ENCODE measurements around the gene HES6. TPM values are rescaled to one million over a fixed set of nuclear protein-coding genes. Genes with fewer than 3 reads are reported as not detected.

HES6 gene
- polyA plus RNA-seq, 1 experiment, result 1.7 TPM

- ChIA-PET POLR2A (no interaction called here), CTCF (no interaction called here)
- no peak overlapping the region for H3K4me3 ChIP-seq (ENCODE audit: low read depth, low read length)
Measured at GRCh38 chr2:238220892-238221521, 18.8 kb downstream of the HES6 start.

DNA sequence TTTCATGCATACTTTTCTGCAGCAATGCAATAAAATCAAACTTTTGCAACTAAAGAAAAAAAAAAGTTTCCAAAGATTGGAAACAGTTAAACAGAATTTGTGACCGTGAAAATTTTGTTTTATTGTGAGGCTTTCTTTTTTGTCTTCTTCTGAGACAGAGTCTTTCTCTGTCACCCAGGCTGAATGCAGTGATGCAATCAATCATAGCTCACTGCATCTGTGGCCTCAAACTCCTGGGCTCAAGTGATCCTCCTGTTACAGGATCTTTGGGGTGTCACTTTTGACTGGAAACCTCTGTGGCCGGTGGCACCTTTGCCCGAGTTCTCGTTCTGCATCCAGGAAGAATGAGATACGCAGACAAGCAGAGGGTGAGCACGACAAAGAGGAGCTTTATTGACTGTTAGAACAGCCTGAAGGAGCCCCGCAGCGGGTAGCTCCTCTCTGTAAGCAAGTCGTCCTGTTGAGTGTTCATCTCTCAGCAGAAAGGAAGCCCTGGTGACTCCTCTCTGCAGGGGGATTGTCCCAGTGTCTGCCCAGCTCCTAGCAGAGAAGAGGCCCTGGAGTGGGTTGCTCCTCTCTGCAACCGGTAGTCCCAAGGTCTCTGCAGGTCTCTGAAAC is 19.5 kb downstream of the HES6 start:
- Histone ChIP-seq H3K27me3 (ENCODE audit: control insufficient read depth, insufficient read depth, low read length) (peaks cover 2% of the 10 kb centered on the region), H3K36me3 (ENCODE audit: control insufficient read depth, insufficient read depth, low read length) (no peaks in the 10 kb centered on the region), H3K4me3 (ENCODE audit: low read depth, low read length) (no peak overlapping the region)
- no peak for DNase-seq (ENCODE audit: low read depth)
- POLR2A ChIA-PET, result no interaction called here
- CTCF ChIA-PET, result no interaction called here
- TF ChIP-seq, protein P1, sequence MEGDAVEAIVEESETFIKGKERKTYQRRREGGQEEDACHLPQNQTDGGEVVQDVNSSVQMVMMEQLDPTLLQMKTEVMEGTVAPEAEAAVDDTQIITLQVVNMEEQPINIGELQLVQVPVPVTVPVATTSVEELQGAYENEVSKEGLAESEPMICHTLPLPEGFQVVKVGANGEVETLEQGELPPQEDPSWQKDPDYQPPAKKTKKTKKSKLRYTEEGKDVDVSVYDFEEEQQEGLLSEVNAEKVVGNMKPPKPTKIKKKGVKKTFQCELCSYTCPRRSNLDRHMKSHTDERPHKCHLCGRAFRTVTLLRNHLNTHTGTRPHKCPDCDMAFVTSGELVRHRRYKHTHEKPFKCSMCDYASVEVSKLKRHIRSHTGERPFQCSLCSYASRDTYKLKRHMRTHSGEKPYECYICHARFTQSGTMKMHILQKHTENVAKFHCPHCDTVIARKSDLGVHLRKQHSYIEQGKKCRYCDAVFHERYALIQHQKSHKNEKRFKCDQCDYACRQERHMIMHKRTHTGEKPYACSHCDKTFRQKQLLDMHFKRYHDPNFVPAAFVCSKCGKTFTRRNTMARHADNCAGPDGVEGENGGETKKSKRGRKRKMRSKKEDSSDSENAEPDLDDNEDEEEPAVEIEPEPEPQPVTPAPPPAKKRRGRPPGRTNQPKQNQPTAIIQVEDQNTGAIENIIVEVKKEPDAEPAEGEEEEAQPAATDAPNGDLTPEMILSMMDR (IDR thresholded peaks at IDR 0.05; ENCODE audit: insufficient read depth, low read depth, low read length), result no peak

More at GRCh38 chr2:238220892-238221521, 18.8 kb downstream of the HES6 start:
- no peak for DNase-seq (ENCODE audit: low read depth)
- TF ChIP-seq, protein P1 (IDR thresholded peaks at IDR 0.05; ENCODE audit: insufficient read depth, low read depth, low read length), result no peak
- Histone ChIP-seq H3K36me3 (ENCODE audit: control insufficient read depth, insufficient read depth, low read length) (no peaks in the 10 kb centered on the region), H3K27me3 (ENCODE audit: control insufficient read depth, insufficient read depth, low read length) (peaks cover 2% of the 10 kb centered on the region)

DNA sequence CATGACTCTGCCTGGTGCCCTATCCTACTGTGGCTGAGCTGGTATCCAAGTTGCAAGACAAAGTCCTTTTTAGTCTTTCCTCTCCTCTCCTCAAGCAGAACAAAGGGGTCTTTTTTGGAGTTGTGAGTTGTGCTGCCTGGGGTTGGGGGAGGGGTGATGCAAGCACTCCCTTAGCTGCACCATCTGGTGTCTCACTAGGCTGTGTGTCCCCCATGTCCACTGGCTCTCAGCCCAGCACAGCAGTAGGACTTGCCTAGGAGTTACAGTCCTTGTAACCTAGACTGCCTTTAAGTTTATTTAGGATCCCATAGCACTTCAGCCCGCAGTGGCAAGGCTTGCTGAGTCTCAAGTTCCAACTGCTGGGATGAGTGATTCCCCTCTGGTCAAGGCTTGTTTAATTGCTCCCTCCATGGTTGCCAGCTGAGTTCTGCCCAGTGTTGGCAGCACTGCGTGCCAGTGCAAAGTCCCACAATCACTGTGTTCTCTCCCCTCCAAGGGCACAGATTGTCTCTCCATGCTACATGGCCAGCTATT is 23.1 kb downstream of the HES6 start:
- Histone ChIP-seq H3K36me3 (ENCODE audit: control insufficient read depth, insufficient read depth, low read length) (no peaks in the 10 kb centered on the region), H3K4me3 (ENCODE audit: low read depth, low read length) (no peak overlapping the region), H3K27me3 (ENCODE audit: control insufficient read depth, insufficient read depth, low read length) (peaks cover 2% of the 10 kb centered on the region)
- TF ChIP-seq, protein P1 (IDR thresholded peaks at IDR 0.05; ENCODE audit: insufficient read depth, low read depth, low read length), result no peak
- POLR2A ChIA-PET, result no interaction called here
- DNase-seq (ENCODE audit: low read depth), result no peak
- CTCF ChIA-PET, result interaction anchor here (0.6 kb wide), 1 partner anchor 70 kb away, joined by 4 read pairs; no protein-coding TSS in a partner anchor

DNA sequence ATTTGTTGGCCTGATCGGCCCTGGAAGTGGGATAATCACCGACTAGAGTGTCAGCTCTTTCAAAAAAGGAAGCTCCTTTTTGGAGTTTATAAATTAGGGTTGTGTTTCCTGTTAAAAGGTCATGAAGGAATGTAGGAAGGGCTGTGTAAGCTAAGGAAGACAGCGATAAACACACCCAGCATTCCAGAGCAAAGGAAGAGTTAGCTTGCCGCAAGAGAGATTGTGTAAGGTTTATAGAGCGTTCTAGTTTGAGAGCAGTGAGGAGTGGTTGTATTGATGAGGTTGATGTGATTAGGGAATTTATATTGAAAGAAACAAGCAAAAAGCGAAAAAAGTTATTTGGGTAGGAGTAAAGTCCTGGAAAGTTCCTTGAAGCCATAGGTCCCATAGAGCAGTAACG is 32.8 kb downstream of the HES6 start:
- Histone ChIP-seq H3K36me3 (ENCODE audit: control insufficient read depth, insufficient read depth, low read length) (no peaks in the 10 kb centered on the region), H3K27me3 (ENCODE audit: control insufficient read depth, insufficient read depth, low read length) (peaks cover 15% of the 10 kb centered on the region), H3K4me3 (ENCODE audit: low read depth, low read length) (no peak overlapping the region)
- TF ChIP-seq, protein P1 (IDR thresholded peaks at IDR 0.05; ENCODE audit: insufficient read depth, low read depth, low read length), result no peak
- POLR2A ChIA-PET, result no interaction called here
- DNase-seq (ENCODE audit: low read depth), result no peak
- CTCF ChIA-PET, result no interaction called here

DNA sequence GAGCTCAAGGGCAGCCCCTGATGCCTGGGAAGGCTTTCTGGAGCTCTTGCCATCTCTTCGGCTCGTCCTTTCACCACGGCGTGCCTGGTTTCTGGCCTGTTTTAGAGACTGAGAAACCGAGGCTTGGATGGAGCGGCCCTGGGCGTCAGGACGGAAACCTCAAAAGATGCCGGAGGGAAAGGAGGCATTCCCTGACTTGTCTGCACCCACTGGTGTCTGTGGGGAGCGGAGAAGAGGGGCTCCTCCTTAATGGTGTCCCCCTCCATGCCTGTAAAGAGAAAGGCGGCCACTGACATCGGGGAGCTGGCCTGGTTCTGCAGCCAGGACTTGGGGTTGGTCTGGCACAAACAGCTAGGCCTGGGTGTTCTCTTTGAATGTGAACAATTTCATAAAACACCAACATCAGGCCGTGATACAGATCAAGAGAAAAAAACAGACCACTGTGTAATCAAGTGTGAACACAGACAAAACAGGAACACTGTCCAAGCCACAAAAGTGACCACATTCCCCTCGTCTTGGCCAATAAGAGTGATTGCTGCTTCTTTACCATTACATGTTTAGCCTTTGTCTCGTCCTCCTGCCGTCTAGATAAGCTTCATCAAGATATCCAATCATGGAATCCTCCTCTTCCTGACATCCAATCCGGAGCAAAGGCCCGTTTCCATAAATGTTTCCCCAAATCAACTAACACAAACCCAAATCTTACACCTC is 35.7 kb downstream of the HES6 start:
- ChIA-PET CTCF (no interaction called here), POLR2A (no interaction called here)
- no peak for DNase-seq (ENCODE audit: low read depth)
- Histone ChIP-seq H3K36me3 (ENCODE audit: control insufficient read depth, insufficient read depth, low read length) (no peaks in the 10 kb centered on the region), H3K4me3 (ENCODE audit: low read depth, low read length) (peak overlapping the region; percentile 38), H3K27me3 (ENCODE audit: control insufficient read depth, insufficient read depth, low read length) (peaks cover 11% of the 10 kb centered on the region)
- TF ChIP-seq, protein P1 (IDR thresholded peaks at IDR 0.05; ENCODE audit: insufficient read depth, low read depth, low read length), result no peak

Data from BJ (cell line).